Measurements from ENCODE around the gene CLN5. TPM values are rescaled to one million over a fixed set of nuclear protein-coding genes. Genes with fewer than 3 reads are reported as not detected.

CLN5 gene
- 10 to 100 TPM in 1 of 4 donors, 1 to 10 TPM in 3; 4.5 to 10.1 (median 7.1) TPM for total RNA-seq

- Histone ChIP-seq H3K4me1 (peaks cover 14 to 15% of the 10 kb centered on the region in 2 donors), H3K4me3 (peak within 1 kb of the TSS; percentile 72 to 92 (median 86)), H3K27ac (peak within 1 kb of the TSS; percentile 89 to 95 (median 92)), H3K9me3 (no peaks in the 10 kb centered on the region), H3K27me3 (no peaks in the 10 kb centered on the region), H3K36me3 (peaks cover 0 to 6% of the 10 kb centered on the region in 2 donors)
- in situ Hi-C loops (cut with MboI; ENCODE audit: low sequenced_read_pairs in 4 of 4) (no loop called here), intact Hi-C loops (cut with DNase I; ENCODE audit: low total_unique reads) (loop anchor here (1.0 to 5.0 kb wide), 2 partner anchors 35 to 335 kb away; partner anchors contain the start of genes FBXL3 and MYCBP2)
- ATAC-seq (peak; percentile 90 to 92), DNase-seq (peak; percentile 92 to 95)
- TF ChIP-seq, protein P1, sequence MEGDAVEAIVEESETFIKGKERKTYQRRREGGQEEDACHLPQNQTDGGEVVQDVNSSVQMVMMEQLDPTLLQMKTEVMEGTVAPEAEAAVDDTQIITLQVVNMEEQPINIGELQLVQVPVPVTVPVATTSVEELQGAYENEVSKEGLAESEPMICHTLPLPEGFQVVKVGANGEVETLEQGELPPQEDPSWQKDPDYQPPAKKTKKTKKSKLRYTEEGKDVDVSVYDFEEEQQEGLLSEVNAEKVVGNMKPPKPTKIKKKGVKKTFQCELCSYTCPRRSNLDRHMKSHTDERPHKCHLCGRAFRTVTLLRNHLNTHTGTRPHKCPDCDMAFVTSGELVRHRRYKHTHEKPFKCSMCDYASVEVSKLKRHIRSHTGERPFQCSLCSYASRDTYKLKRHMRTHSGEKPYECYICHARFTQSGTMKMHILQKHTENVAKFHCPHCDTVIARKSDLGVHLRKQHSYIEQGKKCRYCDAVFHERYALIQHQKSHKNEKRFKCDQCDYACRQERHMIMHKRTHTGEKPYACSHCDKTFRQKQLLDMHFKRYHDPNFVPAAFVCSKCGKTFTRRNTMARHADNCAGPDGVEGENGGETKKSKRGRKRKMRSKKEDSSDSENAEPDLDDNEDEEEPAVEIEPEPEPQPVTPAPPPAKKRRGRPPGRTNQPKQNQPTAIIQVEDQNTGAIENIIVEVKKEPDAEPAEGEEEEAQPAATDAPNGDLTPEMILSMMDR (IDR thresholded peaks at IDR 0.05 in 4 of 5, conservative IDR thresholded peaks at IDR 0.05 in 1 of 5): peak in 2 of 5 experiments; percentile 11 to 23
- TF ChIP-seq POLR2A (IDR thresholded peaks at IDR 0.05): peak; percentile 89
Measured at GRCh38 chr13:76991796-76992547, at the start of gene CLN5. Gene CLN5, plus strand, starts transcription at chr13:76992081. Its CDS starts 18 bp downstream, at chr13:76992099.

DNA sequence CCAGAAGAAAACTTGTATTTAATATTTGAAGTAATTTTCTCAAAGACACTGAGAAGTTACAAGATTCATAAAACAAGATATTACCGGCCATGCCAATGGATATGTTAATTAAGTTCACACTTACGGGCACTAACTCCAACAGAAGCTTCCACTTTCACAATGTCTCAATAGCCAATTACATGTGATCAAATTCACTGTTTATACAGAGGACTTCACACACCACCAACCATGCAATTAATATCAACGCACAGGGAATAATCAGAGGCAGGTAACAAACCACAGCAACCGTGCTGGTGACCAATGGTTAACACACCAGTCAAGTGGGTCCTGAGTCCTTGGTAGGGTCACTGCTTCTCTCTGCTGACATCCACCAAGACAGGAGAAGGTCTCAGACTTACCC, 49.5 kb upstream of the CLN5 start:
- TF ChIP-seq, protein P1 (IDR thresholded peaks at IDR 0.05 in 4 of 5, conservative IDR thresholded peaks at IDR 0.05 in 1 of 5): no peak
- no peak for TF ChIP-seq POLR2A (IDR thresholded peaks at IDR 0.05)
- Histone ChIP-seq H3K4me3 (no peak overlapping the region), H3K9me3 (no peaks in the 10 kb centered on the region), H3K27me3 (no peaks in the 10 kb centered on the region), H3K27ac (no peak overlapping the region), H3K36me3 (no peaks in the 10 kb centered on the region), H3K4me1 (no peaks in the 10 kb centered on the region)
- ATAC-seq (no peak), DNase-seq (no peak)
- in situ Hi-C loops (cut with MboI; ENCODE audit: low sequenced_read_pairs in 4 of 4) (no loop called here), intact Hi-C loops (cut with DNase I; ENCODE audit: low total_unique reads) (no loop called here)

DNA sequence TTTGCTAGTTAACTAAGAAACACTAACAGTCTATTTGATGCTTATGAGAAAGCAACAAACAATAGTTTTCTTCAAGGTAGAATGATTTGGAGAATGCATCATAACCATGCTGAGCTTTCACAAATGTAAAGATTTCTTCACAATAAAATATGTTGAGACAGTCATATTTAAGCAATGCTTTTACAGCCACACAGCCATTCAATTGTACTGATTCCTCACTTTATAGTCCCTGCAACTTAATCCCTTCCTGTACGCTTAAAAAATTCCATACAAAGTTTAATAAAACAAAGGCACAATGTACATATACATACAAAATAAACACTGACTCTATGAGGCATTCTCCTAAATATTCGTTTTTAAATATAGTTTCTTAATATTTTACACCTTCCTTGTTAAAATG, 48.2 kb upstream of the CLN5 start:
- Histone ChIP-seq H3K4me1 (no peaks in the 10 kb centered on the region), H3K9me3 (no peaks in the 10 kb centered on the region), H3K4me3 (no peak overlapping the region), H3K27ac (no peak overlapping the region), H3K36me3 (no peaks in the 10 kb centered on the region), H3K27me3 (no peaks in the 10 kb centered on the region)
- intact Hi-C loops (cut with DNase I; ENCODE audit: low total_unique reads) (no loop called here), in situ Hi-C loops (cut with MboI; ENCODE audit: low sequenced_read_pairs in 4 of 4) (no loop called here)
- ATAC-seq (no peak), DNase-seq (no peak)
- TF ChIP-seq, protein P1 (IDR thresholded peaks at IDR 0.05 in 4 of 5, conservative IDR thresholded peaks at IDR 0.05 in 1 of 5): no peak
- no peak for TF ChIP-seq POLR2A (IDR thresholded peaks at IDR 0.05)

DNA sequence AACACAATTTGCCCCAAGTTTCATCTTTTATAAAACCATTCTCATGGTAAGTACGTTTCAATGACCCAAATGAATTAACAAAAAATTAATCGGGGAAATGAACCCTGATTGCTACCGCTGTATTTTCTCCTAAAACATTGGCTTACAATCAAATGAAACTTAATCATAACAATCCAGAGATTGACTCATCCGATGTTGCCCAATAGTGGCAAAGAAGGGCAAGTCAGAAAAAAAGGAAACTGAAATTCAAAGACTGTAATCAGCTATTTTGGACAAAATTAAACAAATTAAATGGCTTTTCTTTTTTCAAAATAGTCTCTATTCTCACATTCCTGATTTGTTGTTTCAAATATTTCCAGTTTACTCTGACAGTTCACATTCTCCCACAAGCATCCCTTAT, 47.4 kb upstream of the CLN5 start:
- no peak for ATAC-seq
- intact Hi-C loops (cut with DNase I; ENCODE audit: low total_unique reads): no loop called here
- in situ Hi-C loops (cut with MboI; ENCODE audit: low sequenced_read_pairs in 4 of 4): no loop called here
- TF ChIP-seq, protein P1 (IDR thresholded peaks at IDR 0.05 in 4 of 5, conservative IDR thresholded peaks at IDR 0.05 in 1 of 5): no peak
- no peak for TF ChIP-seq POLR2A (IDR thresholded peaks at IDR 0.05)
- Histone ChIP-seq H3K9me3 (no peaks in the 10 kb centered on the region), H3K36me3 (no peaks in the 10 kb centered on the region), H3K27me3 (no peaks in the 10 kb centered on the region), H3K4me1 (no peaks in the 10 kb centered on the region), H3K4me3 (no peak overlapping the region), H3K27ac (no peak overlapping the region)
- DNase-seq: no peak
